Right lobe of liver (tissue), 6 donors: ENCODE results near the gene GATAD2B. TPM values are rescaled to one million over a fixed set of nuclear protein-coding genes. Genes with fewer than 3 reads are reported as not detected.
A peak's percentile ranks its signal among the peaks of the same experiment; 100 is the strongest.

Source experiments
- ATAC-seq, 4 donors: fragments of 200-7000 bp; cut with Tn5 transposase; one replicate each; pipeline ENCODE4 v1.9.1; 2020; ENCODE audit warnings: mild to moderate bottlenecking in 4 of 4, moderate library complexity in 4 of 4
- DNase-seq, 3 donors: peaks; one replicate each; pipeline ENCODE4 v3.0.0-alpha.2; 2020
- H3K27ac ChIP-seq, 3 donors: fragments of 200-600 bp; one replicate each; pipeline ENCODE4 v1.8.0; 2022
- H3K27me3 ChIP-seq, 2 donors: fragments of 200-600 bp; one replicate each; pipeline ENCODE4 v1.8.0; 2022
- H3K36me3 ChIP-seq, 4 donors: fragments of 200-600 bp; sonication (generic) in 1 of 4; one replicate each; pipeline versions ENCODE4 v1.5.1 to v1.8.0; 2017 to 2022; ENCODE audit warnings: control low read depth in 1 of 4
- H3K4me1 ChIP-seq, 4 donors: fragments of 200-600 bp; sonication (generic) in 1 of 4; one replicate each; pipeline versions ENCODE4 v1.5.1 to v1.8.0; 2017 to 2022; ENCODE audit warnings: control low read depth in 1 of 4
- H3K4me3 ChIP-seq, 3 donors: fragments of 200-600 bp; one replicate each; pipeline ENCODE4 v1.8.0; 2022
- H3K9me3 ChIP-seq, 4 donors: fragments of 200-600 bp; sonication (generic) in 1 of 4; one replicate each; pipeline versions ENCODE4 v1.5.1 to v1.8.0; 2017 to 2022; ENCODE audit warnings: control low read depth in 1 of 4
- POLR2A ChIP-seq: fragments of 450-650 bp; IDR thresholded peaks from one replicate; pipeline ENCODE4 v1.6.1; 2017; ENCODE audit warnings: antibody characterized with exemption, mild to moderate bottlenecking
- WGBS: methylation state at CpG from one replicate; pipeline ENCODE4 v1.1.6; 2018; ENCODE audit warnings: low coverage, low lambda C conversion rate; ENCODE audit not compliant: insufficient coverage; ENCODE audit errors: missing lambda C conversion rate; 5-methylcytosine and 5-hydroxymethylcytosine counted together
- intact Hi-C, 2 donors: fragments of 100-400 bp; cut with DNase I; formaldehyde crosslinking; loops; one replicate each; pipeline versions ENCODE4 v1.11.2 to v1.14.1; 2022
- total RNA-seq, 6 experiments: library from RNA; depleted of rRNA in 2 of 6; stranded (reverse); fragments of >200 nt in 2 of 6; fragmentation: NEBNext Ultra II Directional in 3 of 6; extraction: Animal tissue kit (Norgen Biotek cat#: 25700) in 3 of 6; gene quantifications; one replicate each; pipeline versions ENCODE4 v1.1.0 to v1.2.4, GENCODE V29; 2016 to 2023
- TF ChIP-seq, protein P1 (sequence below), 4 donors: fragments of 200-600 bp in 3 of 4; fragments of 450-650 bp in 1 of 4; IDR thresholded peaks; one replicate each; pipeline versions ENCODE4 v1.5.1 to v1.8.0; 2016 to 2022; ENCODE audit warnings: antibody characterized with exemption in 4 of 4, mild to moderate bottlenecking in 2 of 4
- donor health status: DM: no; HTN: yes; CAD: no.
- donor health status: DM: no; HTN: no; CAD: no.
- donor health status: DM: no; HTN: no; CAD: no.
- donor health status: DM: no; HTN: yes; CAD: no.
- donor health status: DM: no; HTN: yes; CAD: no.

GATAD2B gene
- total RNA-seq, 6 experiments from 2014 or later = 9.8 to 20.3 (median 16.8) TPM

DNA sequence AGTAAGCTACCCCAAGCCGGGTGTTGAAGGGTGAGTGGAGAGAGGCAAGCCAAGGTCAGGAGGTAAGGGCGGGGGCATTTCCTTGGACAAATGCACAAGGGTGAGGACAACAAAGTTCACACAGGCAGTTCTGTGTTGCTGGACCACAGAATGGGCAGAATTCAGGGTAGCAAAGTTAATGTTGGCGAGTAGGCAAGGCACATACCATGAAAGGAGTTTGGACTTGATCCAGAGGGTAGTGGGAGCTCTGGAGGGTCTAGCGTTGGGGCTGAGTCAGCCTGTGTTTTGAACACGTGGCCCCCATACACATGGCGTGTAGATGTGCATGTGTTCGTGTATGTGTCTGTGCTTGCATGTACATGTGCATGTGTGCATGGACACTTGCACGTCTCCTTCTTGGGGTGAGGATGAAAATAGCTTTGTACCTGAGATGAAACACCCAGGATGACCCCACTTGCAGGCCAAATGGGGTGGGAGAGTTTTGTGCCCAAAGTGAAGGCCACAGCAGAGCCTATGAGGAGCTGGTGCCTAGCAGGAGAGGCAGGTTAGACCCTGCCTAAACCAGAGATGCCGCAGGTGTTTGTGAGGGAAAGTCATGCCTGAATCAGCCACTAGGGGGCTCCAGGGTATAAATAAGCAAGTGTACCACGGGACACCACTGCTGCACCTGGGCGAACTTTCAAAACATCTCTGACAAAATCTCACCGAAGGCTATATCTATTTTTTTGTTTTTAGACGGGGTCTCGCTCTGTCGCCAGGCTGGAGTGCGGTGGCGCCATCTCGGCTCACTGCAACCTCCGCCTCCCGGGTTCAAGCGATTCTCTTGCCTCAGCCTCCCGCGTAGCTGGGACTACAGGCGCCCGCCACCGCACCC lies 125.7 kb downstream of the GATAD2B start:
- WGBS = 23% methylated on average over 11 of the region's 26 CpGs
- no peak overlapping the region for H3K4me3 ChIP-seq
- no peaks in the 10 kb centered on the region for H3K9me3 ChIP-seq
- intact Hi-C loops = loop anchor here in 1 of 2 donors (5.0 to 10.0 kb wide), 2 partner anchors 128 to 190 kb away; partner anchors contain the start of genes GATAD2B and RAB13
- ATAC-seq = peak; percentile 63 to 75 (median 70)
- TF ChIP-seq, protein P1, sequence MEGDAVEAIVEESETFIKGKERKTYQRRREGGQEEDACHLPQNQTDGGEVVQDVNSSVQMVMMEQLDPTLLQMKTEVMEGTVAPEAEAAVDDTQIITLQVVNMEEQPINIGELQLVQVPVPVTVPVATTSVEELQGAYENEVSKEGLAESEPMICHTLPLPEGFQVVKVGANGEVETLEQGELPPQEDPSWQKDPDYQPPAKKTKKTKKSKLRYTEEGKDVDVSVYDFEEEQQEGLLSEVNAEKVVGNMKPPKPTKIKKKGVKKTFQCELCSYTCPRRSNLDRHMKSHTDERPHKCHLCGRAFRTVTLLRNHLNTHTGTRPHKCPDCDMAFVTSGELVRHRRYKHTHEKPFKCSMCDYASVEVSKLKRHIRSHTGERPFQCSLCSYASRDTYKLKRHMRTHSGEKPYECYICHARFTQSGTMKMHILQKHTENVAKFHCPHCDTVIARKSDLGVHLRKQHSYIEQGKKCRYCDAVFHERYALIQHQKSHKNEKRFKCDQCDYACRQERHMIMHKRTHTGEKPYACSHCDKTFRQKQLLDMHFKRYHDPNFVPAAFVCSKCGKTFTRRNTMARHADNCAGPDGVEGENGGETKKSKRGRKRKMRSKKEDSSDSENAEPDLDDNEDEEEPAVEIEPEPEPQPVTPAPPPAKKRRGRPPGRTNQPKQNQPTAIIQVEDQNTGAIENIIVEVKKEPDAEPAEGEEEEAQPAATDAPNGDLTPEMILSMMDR (IDR thresholded peaks at IDR 0.05) = peak; percentile 88 to 91 (median 90)
- no peak for TF ChIP-seq POLR2A
- peaks cover 0 to 10% (median 6%) of the 10 kb centered on the region in 4 donors for H3K4me1 ChIP-seq
- no peaks in the 10 kb centered on the region for H3K27me3 ChIP-seq
- H3K36me3 ChIP-seq = no peaks in the 10 kb centered on the region
- DNase-seq = peak in 2 of 3 donors; percentile 73 to 85
- no peak overlapping the region for H3K27ac ChIP-seq

DNA sequence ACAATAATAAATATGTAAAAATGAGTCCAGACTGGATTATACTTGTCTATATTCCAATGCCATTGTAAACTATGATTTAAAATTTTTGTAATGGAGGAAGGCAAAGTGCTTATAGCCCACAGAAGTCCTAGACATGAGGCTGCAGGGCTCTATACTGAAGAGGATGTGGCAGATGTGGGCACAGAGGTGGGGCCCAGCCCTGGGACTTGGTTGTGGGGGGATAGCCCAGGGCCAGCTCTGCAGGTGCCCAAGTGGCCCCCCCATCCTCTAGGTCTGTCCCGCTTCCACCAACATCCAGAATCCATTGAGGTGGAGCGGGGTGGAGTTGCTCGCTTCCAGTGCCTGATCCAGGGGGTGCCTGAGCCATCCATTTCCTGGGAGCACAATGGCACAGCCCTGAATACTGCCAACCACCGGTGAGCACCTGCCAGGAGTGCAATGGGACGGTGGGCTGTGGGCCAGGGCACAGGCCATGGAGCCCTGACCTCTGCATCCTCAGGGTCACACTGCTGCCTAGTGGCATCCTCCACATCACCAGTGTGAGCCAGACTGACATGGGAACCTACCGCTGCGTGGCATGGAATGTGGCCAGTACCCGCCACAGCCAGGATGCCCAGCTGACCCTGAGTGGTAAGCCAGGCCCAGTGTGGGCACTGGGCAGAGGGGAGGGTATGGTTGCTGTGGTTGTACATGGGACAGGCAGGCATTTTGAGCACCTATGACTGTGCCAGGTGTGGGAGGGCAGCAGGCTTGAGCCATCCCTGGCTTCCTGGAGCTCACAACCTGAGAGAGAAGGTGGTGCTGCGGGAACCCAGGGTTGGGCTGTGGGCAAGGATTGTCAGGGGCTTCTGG lies 126.6 kb downstream of the GATAD2B start:
- TF ChIP-seq, protein P1 (IDR thresholded peaks at IDR 0.05) = no peak
- TF ChIP-seq POLR2A = no peak
- H3K4me3 ChIP-seq = no peak overlapping the region
- H3K9me3 ChIP-seq = no peaks in the 10 kb centered on the region
- intact Hi-C loops = loop anchor here in 1 of 2 donors (5.0 to 10.0 kb wide), 2 partner anchors 129 to 191 kb away; partner anchors contain the start of genes GATAD2B and RAB13
- ATAC-seq = peak in 3 of 4 donors; percentile 2 to 11 (median 3)
- H3K27me3 ChIP-seq = no peaks in the 10 kb centered on the region
- DNase-seq = peak in 1 of 3 donors; percentile 64
- 48% methylated on average over 3 of the region's 9 CpGs for WGBS
- no peak overlapping the region for H3K27ac ChIP-seq
- peaks cover 0 to 10% (median 5%) of the 10 kb centered on the region in 4 donors for H3K4me1 ChIP-seq
- no peaks in the 10 kb centered on the region for H3K36me3 ChIP-seq

DNA sequence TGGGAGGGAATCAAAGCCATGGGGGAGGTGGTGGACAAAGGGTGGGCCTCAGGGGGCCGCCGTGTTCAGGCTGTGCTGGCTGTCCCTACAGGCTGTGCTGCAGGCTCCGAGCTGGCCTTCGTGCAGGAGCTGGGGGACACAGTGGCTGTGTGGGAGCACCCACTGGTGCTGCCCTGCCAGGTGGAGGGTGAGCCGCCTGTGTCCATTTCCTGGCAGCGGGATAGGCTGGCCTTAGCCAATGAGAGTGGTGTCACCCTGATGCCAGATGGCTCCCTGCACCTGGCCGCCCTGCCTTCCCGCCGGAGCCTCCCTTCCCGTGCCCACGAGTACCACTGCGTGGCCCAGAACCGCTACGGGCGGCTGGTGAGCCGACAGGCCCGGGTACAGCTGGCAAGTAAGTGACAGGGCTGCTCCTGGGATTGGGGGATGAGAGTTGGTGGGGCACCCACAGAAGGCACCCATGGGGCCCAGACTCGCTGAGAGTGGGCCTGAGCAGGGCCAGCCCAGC lies 127.4 kb downstream of the GATAD2B start:
- ATAC-seq (no peak), DNase-seq (no peak)
- no peaks in the 10 kb centered on the region for H3K27me3 ChIP-seq
- no CpG with 5 or more reads among the region's 18 CpGs for whole genome bisulfite sequencing
- no peaks in the 10 kb centered on the region for H3K36me3 ChIP-seq
- TF ChIP-seq POLR2A = no peak
- TF ChIP-seq, protein P1 (IDR thresholded peaks at IDR 0.05) = no peak
- intact Hi-C loops = loop anchor here in 1 of 2 donors (5.0 to 10.0 kb wide), 2 partner anchors 129 to 192 kb away; partner anchors contain the start of genes GATAD2B and RAB13
- peaks cover 0 to 6% (median 3%) of the 10 kb centered on the region in 4 donors for H3K4me1 ChIP-seq
- no peak overlapping the region for H3K27ac ChIP-seq
- H3K4me3 ChIP-seq = no peak overlapping the region
- no peaks in the 10 kb centered on the region for H3K9me3 ChIP-seq
